Activated effector memory CD4-positive, alpha-beta T cell treated with anti-CD3 and anti-CD28 coated beads, Interleukin-2, amount 50 U/mL, for 16 hours (primary cell): ENCODE data around the gene ROMO1.
A peak's percentile ranks its signal among the peaks of the same experiment; 100 is the strongest.
"Not testable (repeated sequence)": the region's sequence is repeated elsewhere in the genome, so short reads cannot be mapped to it uniquely, and the experiment has no call there.

Source experiments
- DNase-seq: peaks from one replicate; pipeline ENCODE4 v3.0.0-alpha.2; 2020

Gene ROMO1

GRCh38 chr20:35732644-35732982 lies 33.4 kb downstream of the ROMO1 start:
- DNase-seq = no peak

GRCh38 chr20:35734374-35734773 lies 35.2 kb downstream of the ROMO1 start:
- DNase-seq = no peak

GRCh38 chr20:35734777-35735649 lies 35.8 kb downstream of the ROMO1 start:
- no peak for DNase-seq

- DNase-seq = no peak
Measured at GRCh38 chr20:35735826-35736470, 36.7 kb downstream of the ROMO1 start.

- no peak for DNase-seq
Measured at GRCh38 chr20:35737865-35738333, 38.7 kb downstream of the ROMO1 start.

GRCh38 chr20:35738410-35739179 lies 39.4 kb downstream of the ROMO1 start:
- DNase-seq = no peak

GRCh38 chr20:35739294-35740163 lies 40.3 kb downstream of the ROMO1 start:
- DNase-seq = no peak

GRCh38 chr20:35741892-35742740 lies 42.9 kb downstream of the ROMO1 start, which contains the start of gene RBM39:
Gene RBM39 (minus strand): TSS chr20:35742260. CDS start chr20:35740874, 1,386 bp downstream.
- DNase-seq = peak; percentile 99

- DNase-seq = no peak
Measured at GRCh38 chr20:35742741-35743523, 43.7 kb downstream of the ROMO1 start.

- no peak for DNase-seq
Measured at GRCh38 chr20:35743693-35744491, 44.7 kb downstream of the ROMO1 start.

- not testable (repeated sequence) for DNase-seq
Measured at GRCh38 chr20:35744492-35744841, 45.3 kb downstream of the ROMO1 start.
